GM10266 (cell line): ENCODE data around the gene PLCB4.

Source experiments
- DNase-seq: peaks from one replicate; pipeline ENCODE4 v3.0.0; 2012; ENCODE audit errors: extremely low spot score
- CTCF ChIP-seq: IDR thresholded peaks from 2 replicates; pipeline ENCODE4 v1.5.1; 2012; ENCODE audit warnings: mild to moderate bottlenecking, low read depth; ENCODE audit not compliant: control insufficient read depth, insufficient read depth; ENCODE audit errors: missing control alignments

Gene PLCB4

GRCh38 chr20:9054176-9054575 is 14.7 kb upstream of the PLCB4 start:
- TF ChIP-seq CTCF, result no peak

GRCh38 chr20:9059931-9060330 is 9.0 kb upstream of the PLCB4 start:
- DNase-seq, result no peak
- TF ChIP-seq CTCF, result no peak

More at GRCh38 chr20:9054176-9054575, 14.7 kb upstream of the PLCB4 start:
- no peak for DNase-seq

GRCh38 chr20:9061434-9061833 is 7.5 kb upstream of the PLCB4 start:
- no peak for DNase-seq
- TF ChIP-seq CTCF, result no peak

DNA sequence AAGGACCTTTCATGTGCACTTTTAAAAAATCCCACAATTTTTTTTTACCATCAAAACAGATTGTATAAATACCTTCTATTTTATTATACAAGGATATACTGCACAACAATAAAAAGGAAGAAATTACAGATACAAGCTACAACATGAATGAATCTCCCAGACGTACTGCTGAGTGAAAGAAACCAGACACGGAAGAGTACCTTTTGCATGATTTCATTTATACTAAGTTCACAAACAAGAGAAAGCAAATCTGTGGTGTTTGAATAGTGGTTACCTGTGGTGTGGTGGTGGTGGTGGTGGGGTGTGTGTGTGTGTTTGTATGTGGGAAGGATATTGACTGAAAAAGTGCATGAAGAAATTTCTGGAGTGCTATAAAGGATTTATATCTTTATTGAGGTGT is 6.8 kb upstream of the PLCB4 start:
- no peak for DNase-seq
- TF ChIP-seq CTCF, result no peak

DNA sequence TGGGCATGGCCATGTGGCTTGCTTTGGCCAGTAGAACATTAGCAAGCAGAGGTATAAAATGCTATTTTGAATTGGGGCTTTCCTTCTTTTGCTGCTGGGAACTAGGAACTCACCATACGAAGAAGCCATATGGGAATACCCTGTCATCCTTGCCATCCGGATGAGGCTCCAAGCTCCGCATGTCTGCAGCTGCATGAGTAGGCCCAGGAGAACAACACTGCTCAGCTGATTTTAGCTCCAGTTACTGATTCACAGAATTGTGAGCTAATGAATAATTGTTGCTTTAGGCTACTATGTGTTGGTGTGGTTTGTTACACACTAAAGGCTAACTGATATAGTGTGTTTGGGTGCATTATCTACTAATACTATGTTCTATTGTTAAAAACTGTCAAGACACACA is 2.7 kb upstream of the PLCB4 start:
- DNase-seq, result no peak
- no peak for TF ChIP-seq CTCF

DNA sequence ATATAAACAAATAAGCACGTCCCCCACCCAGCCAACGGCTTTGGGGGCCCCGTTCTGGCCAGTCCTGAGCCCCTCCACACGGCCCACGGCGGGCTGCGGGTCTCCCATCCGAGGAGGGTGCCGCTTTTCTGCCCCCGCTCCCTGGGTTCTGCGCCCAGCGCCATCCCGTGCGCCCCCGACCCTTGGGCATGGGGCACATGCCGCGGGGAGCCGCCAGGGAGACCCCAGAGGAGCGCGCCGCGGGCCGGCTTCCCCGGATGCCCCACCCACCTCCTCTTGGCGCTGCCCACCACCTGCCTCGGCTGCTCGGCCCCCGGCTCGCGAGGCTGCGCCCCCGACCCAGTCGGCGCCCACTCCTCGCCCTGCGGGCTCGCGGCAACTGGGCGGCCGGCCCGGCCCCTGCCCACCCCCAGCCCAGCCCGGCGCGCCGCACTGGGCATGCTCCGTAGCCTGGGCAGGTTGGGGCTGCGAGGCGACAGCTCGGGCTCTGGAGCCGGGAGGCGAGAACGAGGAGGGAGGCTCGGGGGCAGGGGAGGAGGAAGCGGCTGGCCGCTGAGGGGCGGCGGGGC is 570 bp upstream of the PLCB4 start:
- no peak for DNase-seq
- TF ChIP-seq CTCF, result no peak

- DNase-seq, result no peak
- no peak for TF ChIP-seq CTCF
Observed at GRCh38 chr20:9070304-9070703, 1.4 kb downstream of the PLCB4 start.
